GM23338 (cell line): Measurements from ENCODE around the gene ORC6.

Experiments used
- CREB1 ChIP-seq: fragments of 250-450 bp; sonication (Bioruptor Pico); IDR thresholded peaks from 2 replicates; pipeline ENCODE4 v1.5.0; 2020; ENCODE audit warnings: low read depth, mild to moderate bottlenecking, moderate library complexity
- EZH2 ChIP-seq: fragments of 200-600 bp; sonication (generic); IDR thresholded peaks from one replicate; pipeline ENCODE4 v1.8.0; 2017; ENCODE audit warnings: antibody characterized with exemption, mild to moderate bottlenecking, low read depth; ENCODE audit not compliant: unreplicated experiment
- EZH2phosphoT487 ChIP-seq: fragments of 200-600 bp; sonication (generic); IDR thresholded peaks from one replicate; pipeline ENCODE4 v1.8.1; 2018; ENCODE audit warnings: antibody characterized with exemption; ENCODE audit not compliant: unreplicated experiment
- JUNB ChIP-seq: IDR thresholded peaks from one replicate; pipeline ENCODE4 v1.6.1; 2016; ENCODE audit warnings: antibody characterized with exemption; ENCODE audit not compliant: unreplicated experiment
- POLR2AphosphoS5 ChIP-seq: IDR thresholded peaks from 2 replicates; pipeline ENCODE4 v1.6.1; 2016; ENCODE audit warnings: antibody characterized with exemption, low read depth
- ZNF331 ChIP-seq: fragments of 250-450 bp; sonication (Bioruptor Pico); IDR thresholded peaks from 2 replicates; pipeline ENCODE4 v1.5.0; 2020; ENCODE audit warnings: low read depth, mild to moderate bottlenecking, moderate library complexity
- TF ChIP-seq, protein P1 (sequence below), 2 experiments: fragments of 200-600 bp in 1 of 2; sonication (generic) in 1 of 2; conservative IDR thresholded peaks; 2 replicates each; pipeline versions ENCODE4 v1.5.1 to v1.6.1; 2016 to 2017; ENCODE audit warnings: antibody characterized with exemption in 2 of 2, low read depth in 2 of 2, mild to moderate bottlenecking in 2 of 2, moderate library complexity in 1 of 2
- TF ChIP-seq, protein P2 (sequence below): IDR thresholded peaks from one replicate; pipeline ENCODE4 v1.6.1; 2018; ENCODE audit warnings: antibody characterized with exemption; ENCODE audit not compliant: unreplicated experiment

DNA sequence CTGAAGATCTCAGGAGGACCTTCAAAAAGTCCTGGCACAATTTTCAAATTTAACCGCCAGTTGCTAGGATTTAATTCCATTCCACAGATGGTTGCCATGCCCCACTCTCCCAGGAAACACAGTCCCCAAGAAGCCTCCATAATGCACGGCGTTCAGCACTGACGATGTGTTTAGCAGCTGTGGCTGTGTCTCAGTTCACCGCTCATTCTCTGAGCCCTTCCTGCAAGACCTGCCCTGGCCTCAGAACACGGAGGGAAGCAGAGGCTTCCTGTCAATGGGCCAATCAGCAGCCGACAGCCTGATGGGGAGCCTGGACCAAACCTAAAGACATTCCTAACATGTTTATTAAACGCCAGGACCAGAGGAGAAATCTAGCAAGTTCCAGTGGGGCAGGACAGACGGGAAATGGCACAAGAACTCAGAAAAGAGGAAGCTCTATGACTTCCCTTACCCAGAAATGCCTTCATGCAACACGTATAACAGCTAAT, 53.8 kb downstream of the ORC6 start:
- TF ChIP-seq, protein P1, sequence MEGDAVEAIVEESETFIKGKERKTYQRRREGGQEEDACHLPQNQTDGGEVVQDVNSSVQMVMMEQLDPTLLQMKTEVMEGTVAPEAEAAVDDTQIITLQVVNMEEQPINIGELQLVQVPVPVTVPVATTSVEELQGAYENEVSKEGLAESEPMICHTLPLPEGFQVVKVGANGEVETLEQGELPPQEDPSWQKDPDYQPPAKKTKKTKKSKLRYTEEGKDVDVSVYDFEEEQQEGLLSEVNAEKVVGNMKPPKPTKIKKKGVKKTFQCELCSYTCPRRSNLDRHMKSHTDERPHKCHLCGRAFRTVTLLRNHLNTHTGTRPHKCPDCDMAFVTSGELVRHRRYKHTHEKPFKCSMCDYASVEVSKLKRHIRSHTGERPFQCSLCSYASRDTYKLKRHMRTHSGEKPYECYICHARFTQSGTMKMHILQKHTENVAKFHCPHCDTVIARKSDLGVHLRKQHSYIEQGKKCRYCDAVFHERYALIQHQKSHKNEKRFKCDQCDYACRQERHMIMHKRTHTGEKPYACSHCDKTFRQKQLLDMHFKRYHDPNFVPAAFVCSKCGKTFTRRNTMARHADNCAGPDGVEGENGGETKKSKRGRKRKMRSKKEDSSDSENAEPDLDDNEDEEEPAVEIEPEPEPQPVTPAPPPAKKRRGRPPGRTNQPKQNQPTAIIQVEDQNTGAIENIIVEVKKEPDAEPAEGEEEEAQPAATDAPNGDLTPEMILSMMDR (conservative IDR thresholded peaks at IDR 0.05; ENCODE audit: low read depth in 2 of 2), result no peak
- no peak for TF ChIP-seq POLR2AphosphoS5
- no peak for TF ChIP-seq CREB1 (CRISPR knock-in tag)
- no peak for TF ChIP-seq EZH2phosphoT487
- no peak for TF ChIP-seq EZH2
- TF ChIP-seq, protein P2, sequence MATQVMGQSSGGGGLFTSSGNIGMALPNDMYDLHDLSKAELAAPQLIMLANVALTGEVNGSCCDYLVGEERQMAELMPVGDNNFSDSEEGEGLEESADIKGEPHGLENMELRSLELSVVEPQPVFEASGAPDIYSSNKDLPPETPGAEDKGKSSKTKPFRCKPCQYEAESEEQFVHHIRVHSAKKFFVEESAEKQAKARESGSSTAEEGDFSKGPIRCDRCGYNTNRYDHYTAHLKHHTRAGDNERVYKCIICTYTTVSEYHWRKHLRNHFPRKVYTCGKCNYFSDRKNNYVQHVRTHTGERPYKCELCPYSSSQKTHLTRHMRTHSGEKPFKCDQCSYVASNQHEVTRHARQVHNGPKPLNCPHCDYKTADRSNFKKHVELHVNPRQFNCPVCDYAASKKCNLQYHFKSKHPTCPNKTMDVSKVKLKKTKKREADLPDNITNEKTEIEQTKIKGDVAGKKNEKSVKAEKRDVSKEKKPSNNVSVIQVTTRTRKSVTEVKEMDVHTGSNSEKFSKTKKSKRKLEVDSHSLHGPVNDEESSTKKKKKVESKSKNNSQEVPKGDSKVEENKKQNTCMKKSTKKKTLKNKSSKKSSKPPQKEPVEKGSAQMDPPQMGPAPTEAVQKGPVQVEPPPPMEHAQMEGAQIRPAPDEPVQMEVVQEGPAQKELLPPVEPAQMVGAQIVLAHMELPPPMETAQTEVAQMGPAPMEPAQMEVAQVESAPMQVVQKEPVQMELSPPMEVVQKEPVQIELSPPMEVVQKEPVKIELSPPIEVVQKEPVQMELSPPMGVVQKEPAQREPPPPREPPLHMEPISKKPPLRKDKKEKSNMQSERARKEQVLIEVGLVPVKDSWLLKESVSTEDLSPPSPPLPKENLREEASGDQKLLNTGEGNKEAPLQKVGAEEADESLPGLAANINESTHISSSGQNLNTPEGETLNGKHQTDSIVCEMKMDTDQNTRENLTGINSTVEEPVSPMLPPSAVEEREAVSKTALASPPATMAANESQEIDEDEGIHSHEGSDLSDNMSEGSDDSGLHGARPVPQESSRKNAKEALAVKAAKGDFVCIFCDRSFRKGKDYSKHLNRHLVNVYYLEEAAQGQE, result no peak
- no peak for TF ChIP-seq JUNB
- TF ChIP-seq ZNF331, result no peak
